ENCODE measurements around the gene LGALS1. TPM values are rescaled to one million over a fixed set of nuclear protein-coding genes. Genes with fewer than 3 reads are reported as not detected.

Gene LGALS1
- total RNA-seq, 1 experiment from 2014 or later: 1,080 TPM

GRCh38 chr22:37708580-37709444, 33.4 kb downstream of the LGALS1 start:
- Histone ChIP-seq H3K79me2 (ENCODE audit: insufficient read depth, low read length) (no peaks in the 10 kb centered on the region), H3K9ac (ENCODE audit: low read length) (no peak overlapping the region), H3K27me3 (ENCODE audit: insufficient read depth, low read length) (no peaks in the 10 kb centered on the region), H3K36me3 (ENCODE audit: control insufficient read depth in 1 of 2, insufficient read depth in 2 of 2, low read length in 2 of 2) (no peaks in the 10 kb centered on the region), H2AFZ (ENCODE audit: low read depth, low read length, poor library complexity, severe bottlenecking) (no peak overlapping the region), H3K9me3 (ENCODE audit: control insufficient read depth in 1 of 2, insufficient read depth in 1 of 2, low read depth in 1 of 2, low read length in 2 of 2) (no peaks in the 10 kb centered on the region), H3K4me1 (ENCODE audit: control insufficient read depth in 1 of 2, insufficient read depth in 2 of 2, low read length in 2 of 2) (peaks cover 0 to 2% of the 10 kb centered on the region in 2 experiments; a peak in 1 of 4 replicates), H3K4me2 (ENCODE audit: low read length) (no peak overlapping the region), H4K20me1 (ENCODE audit: insufficient read depth) (no peaks in the 10 kb centered on the region), H3K27ac (ENCODE audit: low read depth, low read length) (no peak overlapping the region), H3K9me2 (ENCODE audit: insufficient read depth) (no peaks in the 10 kb centered on the region), H3K4me3 (replicated peaks in 1 of 2; ENCODE audit: low read depth in 1 of 2, low read length in 2 of 2) (no peak overlapping the region)
- ChIA-PET RAD21 (ENCODE audit: low non-redundant PET in 1 of 2, low total read pairs in 2 of 2, uncharacterized antibody in 2 of 2, unreplicated experiment in 2 of 2) (no interaction called here), POLR2A (no interaction called here), CTCF (no interaction called here)
- ATAC-seq: no peak
- no peak for DNase-seq (ENCODE audit: low read depth, low spot score)
- BruUV-seq (replicated peaks): no TSS peak
- intact Hi-C loops (cut with micrococcal nuclease): no loop called here
- TF ChIP-seq CEBPB (IDR thresholded peaks at IDR 0.05; ENCODE audit: low read depth) (no peak), FOSL1 (IDR thresholded peaks at IDR 0.05; ENCODE audit: low read depth) (no peak), SIN3A (IDR thresholded peaks at IDR 0.05; ENCODE audit: low read depth) (no peak), RAD21 (IDR thresholded peaks at IDR 0.05; ENCODE audit: low read depth) (no peak), ZFX (IDR thresholded peaks at IDR 0.05) (no peak), EGR1 (IDR thresholded peaks at IDR 0.05; ENCODE audit: low read depth) (no peak), YY1 (IDR thresholded peaks at IDR 0.05; ENCODE audit: extremely low read depth, insufficient replicate concordance, low read depth, low read length) (no peak), JUND (IDR thresholded peaks at IDR 0.05) (no peak), EZH2phosphoT487 (IDR thresholded peaks at IDR 0.05; ENCODE audit: borderline replicate concordance) (no peak), ELF1 (IDR thresholded peaks at IDR 0.05; ENCODE audit: borderline replicate concordance, low read depth) (no peak), MAX (IDR thresholded peaks at IDR 0.05) (no peak)
- TF ChIP-seq, protein P1, sequence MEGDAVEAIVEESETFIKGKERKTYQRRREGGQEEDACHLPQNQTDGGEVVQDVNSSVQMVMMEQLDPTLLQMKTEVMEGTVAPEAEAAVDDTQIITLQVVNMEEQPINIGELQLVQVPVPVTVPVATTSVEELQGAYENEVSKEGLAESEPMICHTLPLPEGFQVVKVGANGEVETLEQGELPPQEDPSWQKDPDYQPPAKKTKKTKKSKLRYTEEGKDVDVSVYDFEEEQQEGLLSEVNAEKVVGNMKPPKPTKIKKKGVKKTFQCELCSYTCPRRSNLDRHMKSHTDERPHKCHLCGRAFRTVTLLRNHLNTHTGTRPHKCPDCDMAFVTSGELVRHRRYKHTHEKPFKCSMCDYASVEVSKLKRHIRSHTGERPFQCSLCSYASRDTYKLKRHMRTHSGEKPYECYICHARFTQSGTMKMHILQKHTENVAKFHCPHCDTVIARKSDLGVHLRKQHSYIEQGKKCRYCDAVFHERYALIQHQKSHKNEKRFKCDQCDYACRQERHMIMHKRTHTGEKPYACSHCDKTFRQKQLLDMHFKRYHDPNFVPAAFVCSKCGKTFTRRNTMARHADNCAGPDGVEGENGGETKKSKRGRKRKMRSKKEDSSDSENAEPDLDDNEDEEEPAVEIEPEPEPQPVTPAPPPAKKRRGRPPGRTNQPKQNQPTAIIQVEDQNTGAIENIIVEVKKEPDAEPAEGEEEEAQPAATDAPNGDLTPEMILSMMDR (IDR thresholded peaks at IDR 0.05 in 2 of 3, conservative IDR thresholded peaks at IDR 0.05 in 1 of 3; ENCODE audit: borderline replicate concordance in 1 of 3, insufficient read depth in 1 of 3, low read depth in 2 of 3, low read length in 2 of 3): no peak
- TF ChIP-seq, protein P2, sequence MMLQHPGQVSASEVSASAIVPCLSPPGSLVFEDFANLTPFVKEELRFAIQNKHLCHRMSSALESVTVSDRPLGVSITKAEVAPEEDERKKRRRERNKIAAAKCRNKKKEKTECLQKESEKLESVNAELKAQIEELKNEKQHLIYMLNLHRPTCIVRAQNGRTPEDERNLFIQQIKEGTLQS (IDR thresholded peaks at IDR 0.05): no peak
- TF ChIP-seq, protein P3, sequence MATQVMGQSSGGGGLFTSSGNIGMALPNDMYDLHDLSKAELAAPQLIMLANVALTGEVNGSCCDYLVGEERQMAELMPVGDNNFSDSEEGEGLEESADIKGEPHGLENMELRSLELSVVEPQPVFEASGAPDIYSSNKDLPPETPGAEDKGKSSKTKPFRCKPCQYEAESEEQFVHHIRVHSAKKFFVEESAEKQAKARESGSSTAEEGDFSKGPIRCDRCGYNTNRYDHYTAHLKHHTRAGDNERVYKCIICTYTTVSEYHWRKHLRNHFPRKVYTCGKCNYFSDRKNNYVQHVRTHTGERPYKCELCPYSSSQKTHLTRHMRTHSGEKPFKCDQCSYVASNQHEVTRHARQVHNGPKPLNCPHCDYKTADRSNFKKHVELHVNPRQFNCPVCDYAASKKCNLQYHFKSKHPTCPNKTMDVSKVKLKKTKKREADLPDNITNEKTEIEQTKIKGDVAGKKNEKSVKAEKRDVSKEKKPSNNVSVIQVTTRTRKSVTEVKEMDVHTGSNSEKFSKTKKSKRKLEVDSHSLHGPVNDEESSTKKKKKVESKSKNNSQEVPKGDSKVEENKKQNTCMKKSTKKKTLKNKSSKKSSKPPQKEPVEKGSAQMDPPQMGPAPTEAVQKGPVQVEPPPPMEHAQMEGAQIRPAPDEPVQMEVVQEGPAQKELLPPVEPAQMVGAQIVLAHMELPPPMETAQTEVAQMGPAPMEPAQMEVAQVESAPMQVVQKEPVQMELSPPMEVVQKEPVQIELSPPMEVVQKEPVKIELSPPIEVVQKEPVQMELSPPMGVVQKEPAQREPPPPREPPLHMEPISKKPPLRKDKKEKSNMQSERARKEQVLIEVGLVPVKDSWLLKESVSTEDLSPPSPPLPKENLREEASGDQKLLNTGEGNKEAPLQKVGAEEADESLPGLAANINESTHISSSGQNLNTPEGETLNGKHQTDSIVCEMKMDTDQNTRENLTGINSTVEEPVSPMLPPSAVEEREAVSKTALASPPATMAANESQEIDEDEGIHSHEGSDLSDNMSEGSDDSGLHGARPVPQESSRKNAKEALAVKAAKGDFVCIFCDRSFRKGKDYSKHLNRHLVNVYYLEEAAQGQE (IDR thresholded peaks at IDR 0.05; ENCODE audit: low read depth): no peak

Measured in HCT116 (cell line).